Activated CD4-positive, alpha-beta memory T cell treated with anti-CD3 and anti-CD28 coated beads, Interleukin-2, amount 10 ng/mL, durations not matched to agents 7 days and 5 days (primary cell): ENCODE results near the gene NDUFA8. TPM values are rescaled to one million over a fixed set of nuclear protein-coding genes. Genes with fewer than 3 reads are reported as not detected.

Experiments
- CTCF ChIA-PET: fragments of 350-600 bp; sonication (Branson Sonifier 250); formaldehyde crosslinking; loops from one replicate; lab custom pipeline; 2021; ENCODE audit warnings: antibody characterized with exemption, inconsistent platforms; lab: Charles Lee
- POLR2A ChIA-PET: fragments of 350-600 bp; sonication (Branson Sonifier 250); formaldehyde crosslinking; loops from one replicate; lab custom pipeline; 2021; ENCODE audit warnings: antibody characterized with exemption; lab: Charles Lee
- DNase-seq: peaks from one replicate; pipeline ENCODE4 v3.0.0-alpha.2; 2020
- H3K27ac Mint-ChIP-seq: one replicate; pipeline ENCODE4 v1.8.0; 2021; ENCODE audit warnings: mild to moderate bottlenecking, mixed read lengths
- H3K27me3 Mint-ChIP-seq: one replicate; pipeline ENCODE4 v1.8.0; 2021; ENCODE audit warnings: mixed read lengths
- H3K36me3 Mint-ChIP-seq: one replicate; pipeline ENCODE4 v1.8.0; 2021; ENCODE audit warnings: low read depth, mixed read lengths
- H3K4me1 Mint-ChIP-seq: one replicate; pipeline ENCODE4 v1.8.0; 2021; ENCODE audit warnings: mixed read lengths
- H3K4me3 Mint-ChIP-seq: one replicate; pipeline ENCODE4 v1.8.0; 2021; ENCODE audit warnings: mild to moderate bottlenecking, mixed read lengths
- H3K9me3 Mint-ChIP-seq: one replicate; pipeline ENCODE4 v1.8.0; 2021; ENCODE audit warnings: mixed read lengths
- total RNA-seq, 2 experiments: library from RNA; stranded (reverse); gene quantifications; one replicate each; pipeline ENCODE4 v1.2.3, GENCODE V29; 2021

NDUFA8 gene
- 10 to 100 TPM; 36.1 to 37.0 TPM for total RNA-seq

DNA sequence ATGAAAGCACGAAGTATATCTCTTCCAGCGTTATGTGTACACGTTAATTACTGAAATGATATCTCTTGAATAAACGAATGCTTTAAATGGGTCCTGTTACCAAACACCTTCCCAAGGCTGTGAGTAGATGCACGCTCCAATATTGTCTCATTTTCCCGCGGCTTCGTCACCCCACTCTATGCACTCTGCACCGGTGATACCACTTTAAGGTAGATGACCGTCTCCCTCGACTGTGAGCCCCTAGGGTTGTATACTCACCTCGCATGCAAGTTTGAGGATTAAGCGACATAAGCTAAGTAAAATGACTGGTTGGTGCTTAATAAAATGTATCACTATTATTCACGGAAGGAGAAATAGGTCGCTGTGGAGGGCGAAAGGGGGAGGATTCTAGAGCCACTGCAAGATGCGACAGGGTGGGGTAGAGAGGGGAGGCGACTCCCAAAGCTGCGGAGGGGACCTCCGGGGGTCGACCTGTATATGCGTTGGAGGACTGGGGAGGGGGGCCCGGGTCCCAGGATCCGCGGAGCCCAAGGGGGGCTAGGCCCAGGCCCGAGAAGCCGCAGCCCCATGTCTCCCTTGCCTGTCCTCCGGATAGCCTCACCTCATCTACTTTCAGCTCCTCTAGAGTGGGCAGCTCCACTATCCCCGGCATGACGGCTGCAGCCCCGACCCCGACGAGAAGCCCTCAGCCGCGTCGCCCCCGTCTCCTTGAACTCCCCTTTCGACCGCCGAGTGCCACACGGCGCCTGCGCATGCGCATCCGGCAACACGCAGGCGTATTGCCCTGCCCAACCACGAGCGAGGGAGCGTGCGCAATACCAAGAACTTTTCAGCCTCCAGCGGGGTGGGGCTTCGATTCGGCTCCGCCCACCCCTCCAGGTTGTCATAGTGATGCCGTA lies at the start of gene NDUFA8, which contains the start of gene MORN5:
TSS of gene NDUFA8 (minus strand) at position 754 of the 899 bp plus-strand sequence. CDS start at position 652, 102 bp downstream.
TSS of gene MORN5 (plus strand) at position 883 of the 899 bp plus-strand sequence. CDS start 65 bp downstream, outside the sequence.
- peaks cover 5% of the 10 kb centered on the region for H3K36me3 Mint-ChIP-seq

DNA sequence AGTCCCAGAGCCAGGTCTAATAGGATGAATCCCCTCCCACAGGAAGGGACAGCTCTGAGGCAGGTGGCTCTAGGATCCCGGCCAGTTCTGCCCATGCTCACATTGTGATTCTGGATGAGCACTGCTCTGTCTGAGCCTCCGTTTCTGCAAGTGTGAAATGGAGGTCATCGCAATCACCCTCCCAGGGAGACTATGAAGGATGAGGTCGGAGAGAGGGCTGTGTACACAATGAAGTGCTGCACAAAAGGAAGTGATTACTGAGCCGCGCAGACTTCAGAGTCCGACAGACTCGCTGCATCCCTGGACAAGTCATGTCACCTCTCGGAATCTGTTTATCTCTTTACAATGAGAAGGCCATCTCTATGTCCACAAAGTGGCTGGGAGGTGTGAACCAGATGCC lies 47.5 kb upstream of the NDUFA8 start:
- ChIA-PET CTCF (interaction anchor here (1.3 kb wide), 1 partner anchor 108 kb away, joined by 4 read pairs; no protein-coding TSS in a partner anchor), POLR2A (no interaction called here)
- peaks cover 18% of the 10 kb centered on the region for H3K27me3 Mint-ChIP-seq
- no peak for DNase-seq
- no peaks in the 10 kb centered on the region for H3K4me1 Mint-ChIP-seq
- H3K27ac Mint-ChIP-seq: no peak overlapping the region
- H3K9me3 Mint-ChIP-seq: no peaks in the 10 kb centered on the region
- no peak overlapping the region for H3K4me3 Mint-ChIP-seq
- H3K36me3 Mint-ChIP-seq: no peaks in the 10 kb centered on the region

More for the DNA sequence above, at the start of gene NDUFA8, which contains the start of gene MORN5:
- POLR2A ChIA-PET: interaction anchor here (1.4 to 2.5 kb wide), 3 partner anchors 17 to 105 kb away, joined by 3 to 14 read pairs (median 3); partner anchors contain the start of genes MRRF and RBM18
- Mint-ChIP-seq H3K4me3 (peak within 1 kb of the TSS; percentile 97), H3K4me1 (peaks cover 26% of the 10 kb centered on the region), H3K27me3 (peaks cover 22% of the 10 kb centered on the region), H3K27ac (peak within 1 kb of the TSS; percentile 84), H3K9me3 (peaks cover 5% of the 10 kb centered on the region)
- CTCF ChIA-PET: interaction anchor here (1.0 to 2.2 kb wide), 3 partner anchors 14 to 192 kb away, joined by 4 to 7 read pairs (median 7); no protein-coding TSS in a partner anchor
- peak; percentile 96 for DNase-seq

DNA sequence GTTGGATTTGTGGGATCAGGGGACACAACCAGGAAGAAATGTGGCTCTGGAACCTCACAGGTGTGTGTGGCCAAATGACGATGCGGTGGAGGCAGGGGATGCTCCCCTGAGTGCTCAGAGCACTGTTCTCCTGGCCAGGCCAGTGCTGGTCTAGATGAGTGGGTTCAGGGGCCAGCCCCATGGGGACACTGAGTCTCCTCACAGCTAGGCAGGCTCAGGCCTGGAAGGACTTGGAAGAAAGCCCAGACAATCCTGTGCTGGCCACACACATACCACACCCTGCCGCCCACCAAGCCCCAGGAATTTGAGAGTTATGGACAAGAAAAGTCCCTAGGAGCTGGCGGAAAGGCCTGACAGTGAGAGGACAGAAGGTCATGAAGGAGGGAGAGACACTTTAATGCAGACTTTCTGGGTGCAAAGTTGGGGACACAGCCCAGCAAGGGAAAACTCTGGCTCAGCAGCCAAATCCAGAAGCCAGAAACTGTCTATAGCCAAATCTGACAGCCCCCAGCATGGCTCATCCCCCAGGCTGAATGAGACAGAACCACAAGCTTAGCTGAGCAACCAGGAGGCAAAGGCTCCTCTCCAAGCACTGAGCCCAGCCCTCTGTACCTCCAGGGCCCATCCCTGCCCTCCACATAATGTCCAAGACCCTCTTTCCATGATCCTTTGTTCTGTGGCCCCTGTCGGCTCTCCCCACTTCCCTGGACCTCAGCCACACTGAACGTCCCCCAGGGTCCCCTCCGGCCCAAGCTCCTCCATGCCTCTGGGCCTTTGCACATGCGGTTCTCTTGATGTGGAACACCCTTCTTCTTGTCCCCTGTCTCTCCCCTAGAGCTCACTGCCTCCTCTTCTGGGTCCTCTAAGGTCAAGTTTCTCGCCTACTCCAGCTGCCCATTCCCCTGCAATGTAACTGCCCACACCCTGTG lies 46.8 kb upstream of the NDUFA8 start:
- DNase-seq: no peak
- peaks cover 10% of the 10 kb centered on the region for H3K27me3 Mint-ChIP-seq
- ChIA-PET POLR2A (no interaction called here), CTCF (interaction anchor here (1.2 to 1.3 kb wide), 2 partner anchors 107 to 145 kb away, joined by 4 read pairs; no protein-coding TSS in a partner anchor)
- H3K9me3 Mint-ChIP-seq: no peaks in the 10 kb centered on the region
- H3K36me3 Mint-ChIP-seq: no peaks in the 10 kb centered on the region
- H3K27ac Mint-ChIP-seq: no peak overlapping the region
- H3K4me3 Mint-ChIP-seq: no peak overlapping the region
- H3K4me1 Mint-ChIP-seq: no peaks in the 10 kb centered on the region

DNA sequence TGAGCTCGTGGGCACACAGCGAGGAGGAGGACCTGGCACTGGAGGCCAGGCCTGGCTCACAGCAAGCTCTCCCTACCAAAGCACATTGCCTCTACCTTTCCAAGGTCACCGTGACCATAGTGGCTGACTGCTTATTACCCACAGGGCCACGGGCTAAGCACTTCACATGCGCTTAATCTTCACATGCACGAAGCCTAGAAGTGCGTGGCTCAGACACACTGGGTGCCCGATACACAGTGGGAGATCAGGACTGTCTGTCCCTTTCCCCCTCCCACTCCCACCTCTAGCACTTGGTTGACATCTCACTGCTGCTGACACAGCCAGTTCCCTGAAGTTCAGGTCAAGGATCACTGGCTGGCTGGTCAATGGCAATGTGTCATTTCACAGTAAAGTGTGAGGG lies 45.6 kb upstream of the NDUFA8 start:
- H3K27me3 Mint-ChIP-seq: peaks cover 2% of the 10 kb centered on the region
- no peak overlapping the region for H3K4me3 Mint-ChIP-seq
- H3K36me3 Mint-ChIP-seq: no peaks in the 10 kb centered on the region
- POLR2A ChIA-PET: no interaction called here
- CTCF ChIA-PET: interaction anchor here (1.2 kb wide), 1 partner anchor 146 kb away, joined by 4 read pairs; no protein-coding TSS in a partner anchor
- H3K9me3 Mint-ChIP-seq: no peaks in the 10 kb centered on the region
- no peak overlapping the region for H3K27ac Mint-ChIP-seq
- no peak for DNase-seq
- no peaks in the 10 kb centered on the region for H3K4me1 Mint-ChIP-seq

DNA sequence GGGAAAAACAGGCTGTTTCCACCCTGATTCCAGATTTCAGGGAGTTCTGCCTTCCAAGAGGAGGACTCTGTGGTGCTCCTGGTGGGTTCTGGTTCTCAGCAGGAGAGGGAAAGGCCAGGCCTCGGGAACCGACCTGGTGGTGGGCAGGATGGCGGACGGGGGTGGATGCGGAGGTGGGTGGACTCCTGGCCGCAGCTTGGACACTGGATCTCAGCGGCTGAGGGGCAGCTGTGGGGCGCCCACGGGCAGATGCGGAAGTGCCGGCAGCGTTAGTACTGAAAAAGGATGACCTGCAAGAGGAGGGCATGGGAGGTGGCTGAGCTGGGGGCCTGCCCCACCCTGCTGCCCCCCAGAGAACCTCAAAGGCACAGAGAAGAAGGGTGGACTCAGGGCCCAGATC lies 44.9 kb upstream of the NDUFA8 start:
- no peaks in the 10 kb centered on the region for H3K4me1 Mint-ChIP-seq
- H3K36me3 Mint-ChIP-seq: no peaks in the 10 kb centered on the region
- H3K4me3 Mint-ChIP-seq: no peak overlapping the region
- POLR2A ChIA-PET: no interaction called here
- H3K9me3 Mint-ChIP-seq: no peaks in the 10 kb centered on the region
- CTCF ChIA-PET: no interaction called here
- H3K27me3 Mint-ChIP-seq: no peaks in the 10 kb centered on the region
- no peak for DNase-seq
- H3K27ac Mint-ChIP-seq: no peak overlapping the region

DNA sequence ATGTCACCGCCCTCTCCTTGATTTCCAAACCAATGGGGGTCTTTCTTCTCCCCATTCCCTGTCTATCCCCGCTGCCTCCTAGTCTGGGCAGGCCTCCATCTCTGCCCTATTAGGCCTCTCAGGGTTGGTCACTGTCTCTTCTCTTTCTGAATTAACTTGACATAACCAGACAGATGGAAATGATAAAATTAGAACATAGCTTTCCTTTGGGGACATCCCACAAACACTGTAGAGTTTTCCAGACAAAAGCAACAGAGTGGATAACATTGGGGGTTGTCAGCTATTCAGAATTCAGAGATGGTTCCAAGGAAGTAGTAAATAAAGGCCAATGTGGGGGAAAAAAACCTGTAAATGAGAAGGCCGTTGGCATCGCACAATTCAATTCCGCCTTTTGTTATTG lies 44.5 kb upstream of the NDUFA8 start:
- POLR2A ChIA-PET: no interaction called here
- Mint-ChIP-seq H3K27me3 (no peaks in the 10 kb centered on the region), H3K4me1 (no peaks in the 10 kb centered on the region), H3K9me3 (no peaks in the 10 kb centered on the region), H3K27ac (no peak overlapping the region), H3K4me3 (no peak overlapping the region), H3K36me3 (no peaks in the 10 kb centered on the region)
- DNase-seq: no peak
- CTCF ChIA-PET: no interaction called here

DNA sequence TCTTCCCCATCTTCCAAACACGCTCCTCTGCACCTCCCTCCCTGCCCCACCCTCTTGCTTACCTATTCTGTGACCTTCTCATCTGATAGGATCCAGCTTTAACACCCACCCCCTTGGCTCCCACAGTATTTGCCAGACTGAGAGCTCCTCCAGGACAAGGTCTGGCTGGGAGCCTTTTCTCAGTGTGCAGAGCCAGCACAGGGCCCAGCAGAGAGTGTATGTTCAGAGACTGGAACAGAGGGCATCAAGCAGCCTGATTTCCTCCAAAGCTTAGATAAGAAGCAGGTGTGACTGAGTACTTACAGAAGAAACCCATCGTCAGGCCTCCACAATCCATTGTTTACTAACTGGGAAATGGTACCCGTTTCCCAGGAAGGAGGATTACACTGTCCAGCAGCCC lies 42.5 kb upstream of the NDUFA8 start:
- Mint-ChIP-seq H3K9me3 (no peaks in the 10 kb centered on the region), H3K4me1 (no peaks in the 10 kb centered on the region), H3K4me3 (no peak overlapping the region), H3K27ac (no peak overlapping the region), H3K27me3 (peaks cover 2% of the 10 kb centered on the region), H3K36me3 (no peaks in the 10 kb centered on the region)
- DNase-seq: no peak
- CTCF ChIA-PET: no interaction called here
- POLR2A ChIA-PET: no interaction called here

DNA sequence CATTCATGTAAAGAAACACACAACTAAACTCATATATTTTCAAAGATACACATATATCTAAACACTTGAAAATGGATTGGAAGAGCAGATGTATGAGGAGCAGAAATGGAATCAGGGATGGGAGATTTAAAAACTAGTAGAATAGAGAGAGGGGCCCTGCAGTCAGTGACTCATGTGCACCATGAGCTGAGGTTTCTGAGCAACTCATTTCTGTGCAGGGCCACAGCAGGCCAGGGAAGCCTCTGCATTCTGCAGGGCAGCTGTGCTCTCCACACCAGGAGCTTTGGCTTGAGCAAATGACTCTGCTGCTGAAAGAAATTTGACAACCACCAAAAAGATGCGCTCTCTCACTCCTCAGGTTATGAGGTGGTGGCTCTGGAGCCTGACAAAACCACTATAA lies 42.1 kb upstream of the NDUFA8 start:
- no peaks in the 10 kb centered on the region for H3K36me3 Mint-ChIP-seq
- ChIA-PET CTCF (no interaction called here), POLR2A (no interaction called here)
- H3K9me3 Mint-ChIP-seq: no peaks in the 10 kb centered on the region
- no peak overlapping the region for H3K4me3 Mint-ChIP-seq
- H3K4me1 Mint-ChIP-seq: no peaks in the 10 kb centered on the region
- DNase-seq: no peak
- no peak overlapping the region for H3K27ac Mint-ChIP-seq
- H3K27me3 Mint-ChIP-seq: peaks cover 4% of the 10 kb centered on the region

DNA sequence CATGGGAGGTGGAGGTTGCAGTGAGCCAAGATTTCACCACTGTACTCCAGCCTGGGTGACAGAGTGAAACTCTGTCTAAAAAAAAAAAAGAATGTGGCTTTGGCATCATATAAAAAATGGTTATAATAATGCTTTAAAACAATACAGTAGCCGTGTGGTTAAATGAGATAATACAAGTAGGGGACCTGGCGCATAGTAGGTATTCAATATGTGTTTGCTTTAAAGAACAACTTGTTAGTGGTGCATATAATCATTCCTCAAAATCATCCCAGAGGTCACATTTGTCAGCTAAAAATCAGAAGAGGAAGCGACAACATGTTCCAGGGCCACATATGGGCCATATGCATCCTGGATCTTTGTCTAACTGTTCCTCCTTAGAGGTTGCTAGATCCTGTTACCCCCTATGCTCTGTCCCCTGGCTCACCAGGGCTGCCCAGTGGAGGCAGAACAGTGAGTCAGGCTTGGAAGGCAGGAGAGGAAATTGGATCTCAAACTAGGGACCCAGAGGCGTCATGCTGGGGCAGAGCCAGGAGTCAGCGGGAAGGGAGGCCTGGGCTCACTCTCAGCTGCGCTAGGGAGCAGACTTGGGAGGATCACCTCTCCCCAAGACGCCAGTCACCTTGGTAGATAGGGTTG lies 41.5 kb upstream of the NDUFA8 start:
- H3K4me1 Mint-ChIP-seq: no peaks in the 10 kb centered on the region
- H3K4me3 Mint-ChIP-seq: no peak overlapping the region
- H3K27me3 Mint-ChIP-seq: peaks cover 4% of the 10 kb centered on the region
- no peak for DNase-seq
- POLR2A ChIA-PET: no interaction called here
- no peak overlapping the region for H3K27ac Mint-ChIP-seq
- CTCF ChIA-PET: interaction anchor here (0.7 kb wide), 1 partner anchor 99 kb away, joined by 3 read pairs; no protein-coding TSS in a partner anchor
- H3K9me3 Mint-ChIP-seq: no peaks in the 10 kb centered on the region
- no peaks in the 10 kb centered on the region for H3K36me3 Mint-ChIP-seq

DNA sequence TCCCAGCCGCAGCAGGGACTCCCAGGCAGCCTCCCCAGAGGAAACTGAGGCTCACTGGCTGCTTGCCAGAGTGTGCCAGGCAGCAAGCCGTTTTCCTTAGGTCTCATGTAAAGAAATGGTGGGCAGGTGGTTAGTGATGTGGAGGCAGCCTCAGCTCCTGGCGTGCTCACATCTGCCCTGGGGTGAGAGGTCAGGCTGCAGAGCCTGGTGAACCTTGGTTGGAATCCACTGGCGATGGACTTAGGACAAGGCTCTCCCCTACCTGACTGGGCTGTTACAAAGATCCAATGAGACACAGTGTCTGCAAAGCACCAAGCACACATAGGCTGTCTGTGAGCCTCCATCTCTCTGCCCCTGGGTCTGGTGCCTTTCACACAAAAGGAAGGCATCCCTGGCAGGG lies 38.3 kb upstream of the NDUFA8 start:
- H3K36me3 Mint-ChIP-seq: no peaks in the 10 kb centered on the region
- no peak overlapping the region for H3K4me3 Mint-ChIP-seq
- no peaks in the 10 kb centered on the region for H3K9me3 Mint-ChIP-seq
- ChIA-PET POLR2A (no interaction called here), CTCF (no interaction called here)
- no peaks in the 10 kb centered on the region for H3K4me1 Mint-ChIP-seq
- no peak for DNase-seq
- H3K27me3 Mint-ChIP-seq: peaks cover 9% of the 10 kb centered on the region
- no peak overlapping the region for H3K27ac Mint-ChIP-seq

DNA sequence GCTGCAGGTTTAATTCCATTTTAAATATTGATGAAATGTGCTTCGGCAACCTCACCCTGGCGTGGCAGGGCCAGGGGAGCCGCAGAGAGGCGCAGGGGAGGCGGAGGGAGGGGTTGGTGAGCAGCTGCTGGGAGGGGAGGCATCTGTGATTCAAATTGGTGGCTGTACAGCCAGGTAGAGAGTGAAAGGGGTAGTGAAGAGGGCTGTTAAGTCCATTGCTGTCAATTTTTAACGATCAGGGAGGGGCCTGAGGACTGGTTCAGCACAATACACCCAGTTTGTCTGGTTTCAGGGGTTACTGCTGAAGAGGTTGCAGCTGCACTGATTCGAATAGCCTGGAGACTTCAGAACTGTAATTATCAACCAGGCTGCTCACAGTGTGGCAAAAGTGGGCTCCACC lies 37.8 kb upstream of the NDUFA8 start:
- CTCF ChIA-PET: no interaction called here

DNA sequence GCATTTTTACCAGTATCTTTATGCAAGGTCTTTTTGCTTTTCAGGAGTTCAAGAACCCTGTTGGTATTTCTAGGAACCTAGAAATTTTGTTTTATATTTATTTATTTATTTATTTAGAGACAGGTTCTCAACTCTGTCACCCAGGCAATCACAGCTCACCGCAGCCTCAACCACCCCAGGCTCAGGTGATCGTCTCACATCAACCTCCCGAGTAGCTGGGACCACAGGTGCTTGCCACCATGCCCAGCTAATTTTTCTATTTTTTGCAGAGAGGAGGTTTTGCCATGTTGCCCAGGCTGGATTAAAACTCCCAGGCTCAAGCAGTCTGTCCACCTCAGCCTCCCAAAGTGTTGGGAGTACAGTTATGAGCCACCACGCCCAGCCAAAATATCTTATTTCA lies 36.3 kb upstream of the NDUFA8 start:
- Mint-ChIP-seq H3K27me3 (peaks cover 9% of the 10 kb centered on the region), H3K9me3 (no peaks in the 10 kb centered on the region), H3K4me1 (peaks cover 3% of the 10 kb centered on the region), H3K27ac (no peak overlapping the region), H3K4me3 (no peak overlapping the region), H3K36me3 (no peaks in the 10 kb centered on the region)
- ChIA-PET POLR2A (no interaction called here), CTCF (no interaction called here)
- no peak for DNase-seq

More for the DNA sequence above, 37.8 kb upstream of the NDUFA8 start:
- POLR2A ChIA-PET: no interaction called here
- Mint-ChIP-seq H3K27me3 (peaks cover 9% of the 10 kb centered on the region), H3K36me3 (no peaks in the 10 kb centered on the region), H3K27ac (no peak overlapping the region), H3K4me1 (no peaks in the 10 kb centered on the region), H3K4me3 (no peak overlapping the region), H3K9me3 (no peaks in the 10 kb centered on the region)
- DNase-seq: no peak
